GM23338 (cell line): ENCODE measurements around the gene ABI1. TPM values are rescaled to one million over a fixed set of nuclear protein-coding genes. Genes with fewer than 3 reads are reported as not detected.
A peak's percentile ranks its signal among the peaks of the same experiment; 100 is the strongest.

Source experiments
- ATAC-seq: fragments of 200-7000 bp; cut with Tn5 transposase; 3 replicates; pipeline ENCODE4 v1.9.1; 2020
- DNase-seq: peaks from one replicate; pipeline ENCODE4 v3.0.0-alpha.2; 2015; ENCODE audit warnings: low spot score
- H2AFZ ChIP-seq: fragments of 200-600 bp; sonication (generic); 2 replicates; pipeline ENCODE4 v1.8.0; 2016; ENCODE audit warnings: antibody characterized with exemption, mild to moderate bottlenecking, moderate library complexity
- H3F3A ChIP-seq: fragments of 200-600 bp; sonication (generic); replicated peaks from 2 replicates; pipeline ENCODE4 v1.8.0; 2017; ENCODE audit warnings: antibody characterized with exemption, mixed run types, low read depth
- H3K27ac ChIP-seq: fragments of 200-600 bp; sonication (generic); 2 replicates; pipeline ENCODE4 v1.6.1; 2016; ENCODE audit warnings: low read depth
- H3K27me3 ChIP-seq: fragments of 200-600 bp; sonication (generic); 2 replicates; pipeline ENCODE4 v1.8.0; 2016; ENCODE audit warnings: mild to moderate bottlenecking, mixed run types, moderate library complexity; ENCODE audit not compliant: insufficient read depth
- H3K36me3 ChIP-seq: fragments of 200-600 bp; sonication (generic); 2 replicates; pipeline ENCODE4 v1.8.0; 2016; ENCODE audit warnings: mild to moderate bottlenecking; ENCODE audit not compliant: insufficient read depth
- H3K4me1 ChIP-seq: fragments of 200-600 bp; sonication (generic); 2 replicates; pipeline ENCODE4 v1.8.0; 2016; ENCODE audit warnings: mild to moderate bottlenecking, moderate library complexity; ENCODE audit not compliant: insufficient read depth
- H3K4me2 ChIP-seq: fragments of 200-600 bp; sonication (generic); 2 replicates; pipeline ENCODE4 v1.7.1; 2017; ENCODE audit warnings: mixed run types
- H3K4me3 ChIP-seq: fragments of 200-600 bp; sonication (generic); 2 replicates; pipeline ENCODE4 v1.6.1; 2016; ENCODE audit warnings: mixed run types
- H3K79me2 ChIP-seq: fragments of 200-600 bp; sonication (generic); replicated peaks from 2 replicates; pipeline ENCODE4 v1.8.0; 2017; ENCODE audit warnings: mild to moderate bottlenecking; ENCODE audit not compliant: insufficient read depth
- H3K9me2 ChIP-seq: fragments of 200-600 bp; sonication (generic); 2 replicates; pipeline ENCODE4 v1.8.0; 2017; ENCODE audit not compliant: insufficient read depth
- H4K20me1 ChIP-seq: fragments of 200-600 bp; sonication (generic); replicated peaks from 2 replicates; pipeline ENCODE4 v1.8.0; 2017; ENCODE audit warnings: mild to moderate bottlenecking; ENCODE audit not compliant: insufficient read depth
- H3K27ac Mint-ChIP-seq: 2 replicates; pipeline ENCODE4 v1.8.0; 2020; ENCODE audit warnings: inconsistent platforms, mild to moderate bottlenecking, moderate library complexity, mixed read lengths
- H3K27me3 Mint-ChIP-seq: 3 replicates; pipeline ENCODE4 v1.8.0; 2022; ENCODE audit warnings: low read depth, mild to moderate bottlenecking, moderate library complexity, mixed read lengths, inconsistent platforms; ENCODE audit not compliant: insufficient read depth, poor library complexity
- H3K36me3 Mint-ChIP-seq: 3 replicates; pipeline ENCODE4 v1.8.0; 2021; ENCODE audit warnings: low read depth, mild to moderate bottlenecking, inconsistent platforms, moderate library complexity, mixed read lengths
- H3K4me1 Mint-ChIP-seq: 3 replicates; pipeline ENCODE4 v1.8.0; 2020; ENCODE audit warnings: mild to moderate bottlenecking, inconsistent platforms, mixed read lengths
- H3K4me3 Mint-ChIP-seq: 3 replicates; pipeline ENCODE4 v1.8.0; 2021; ENCODE audit warnings: moderate library complexity, mild to moderate bottlenecking, inconsistent platforms, mixed read lengths
- H3K9me3 Mint-ChIP-seq: 3 replicates; pipeline ENCODE4 v1.8.0; 2020; ENCODE audit warnings: moderate library complexity, mild to moderate bottlenecking, inconsistent platforms, mixed read lengths
- CREB1 ChIP-seq: fragments of 250-450 bp; sonication (Bioruptor Pico); IDR thresholded peaks from 2 replicates; pipeline ENCODE4 v1.5.0; 2020; ENCODE audit warnings: low read depth, mild to moderate bottlenecking, moderate library complexity
- EZH2 ChIP-seq: fragments of 200-600 bp; sonication (generic); IDR thresholded peaks from one replicate; pipeline ENCODE4 v1.8.0; 2017; ENCODE audit warnings: antibody characterized with exemption, mild to moderate bottlenecking, low read depth; ENCODE audit not compliant: unreplicated experiment
- NANOG ChIP-seq: IDR thresholded peaks from 2 replicates; pipeline ENCODE4 v1.6.1; 2016; ENCODE audit warnings: antibody characterized with exemption, borderline replicate concordance
- POLR2AphosphoS5 ChIP-seq: IDR thresholded peaks from 2 replicates; pipeline ENCODE4 v1.6.1; 2016; ENCODE audit warnings: antibody characterized with exemption, low read depth
- ZNF114 ChIP-seq: fragments of 250-450 bp; sonication (Bioruptor Pico); IDR thresholded peaks from 2 replicates; pipeline ENCODE4 v1.5.0; 2020; ENCODE audit warnings: mild to moderate bottlenecking, moderate library complexity
- polyA plus RNA-seq: library from polyadenylated mRNA; unstranded; fragments of >200 nt; fragmentation: Nextera tagmentation; extraction: Ambion mirVana; gene quantifications from 2 replicates; pipeline ENCODE4 v1.2.1, GENCODE V29; 2016
- total RNA-seq: library from RNA; depleted of rRNA; stranded (reverse); fragments of >200 nt; shearing (Covaris generic); gene quantifications from 2 replicates; pipeline ENCODE4 v1.2.3, GENCODE V29; 2014
- TF ChIP-seq, protein P1 (sequence below), 2 experiments: fragments of 200-600 bp in 1 of 2; sonication (generic) in 1 of 2; conservative IDR thresholded peaks; 2 replicates each; pipeline versions ENCODE4 v1.5.1 to v1.6.1; 2016 to 2017; ENCODE audit warnings: antibody characterized with exemption in 2 of 2, low read depth in 2 of 2, mild to moderate bottlenecking in 2 of 2, moderate library complexity in 1 of 2
- TF ChIP-seq, protein P2 (sequence below): fragments of 250-450 bp; sonication (Bioruptor Pico); IDR thresholded peaks from 2 replicates; pipeline ENCODE4 v1.5.0; 2020; ENCODE audit warnings: mild to moderate bottlenecking, moderate library complexity

The ABI1 gene
- total and polyA plus RNA-seq, 2 experiments from 2014 or later, result 22.3 to 30.7 TPM

DNA sequence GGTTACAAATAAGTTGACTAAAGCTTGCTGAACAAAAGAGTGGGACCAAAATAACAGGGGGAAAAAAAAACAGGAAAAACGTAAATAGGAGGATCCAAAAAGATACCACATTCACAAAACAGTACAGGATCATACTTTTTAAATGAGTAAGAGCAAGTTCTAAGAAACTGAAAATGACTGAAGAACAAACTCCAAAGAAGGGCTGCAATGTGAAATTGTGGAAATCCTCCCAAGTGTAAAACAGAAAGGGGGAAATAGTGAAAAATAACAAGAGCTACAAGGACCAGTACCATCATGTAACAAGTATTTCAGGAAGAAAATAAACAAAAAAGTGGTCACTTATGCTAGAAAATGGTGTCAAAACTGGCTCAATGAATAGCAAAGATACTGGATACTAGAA lies 116.9 kb downstream of the ABI1 start:
- Histone ChIP-seq H3K36me3 (peaks cover 21% of the 10 kb centered on the region), H3K9me2 (no peaks in the 10 kb centered on the region), H3K4me2 (no peak overlapping the region), H4K20me1 (no peaks in the 10 kb centered on the region), H3K79me2 (no peaks in the 10 kb centered on the region), H3K4me1 (peaks cover 5% of the 10 kb centered on the region; the same call in 1 of the 2 replicates), H2AFZ (no peak overlapping the region), H3K4me3 (no peak overlapping the region), H3K27me3 (no peaks in the 10 kb centered on the region), H3K27ac (peak overlapping the region; percentile 40; the same call in 1 of the 2 replicates), H3F3A (no peaks in the 10 kb centered on the region)
- H3K9me3 Mint-ChIP-seq, result no peaks in the 10 kb centered on the region
- H3K4me3 Mint-ChIP-seq, result no peak overlapping the region
- DNase-seq (no peak), ATAC-seq (no peak)
- peaks cover 71% of the 10 kb centered on the region for H3K36me3 Mint-ChIP-seq
- H3K4me1 Mint-ChIP-seq, result peaks cover 11% of the 10 kb centered on the region
- peaks cover 5% of the 10 kb centered on the region for H3K27me3 Mint-ChIP-seq
- no peak for TF ChIP-seq EZH2
- no peak for TF ChIP-seq CREB1 (CRISPR knock-in tag)
- no peak for TF ChIP-seq POLR2AphosphoS5
- TF ChIP-seq ZNF114 (CRISPR knock-in tag), result no peak
- TF ChIP-seq, protein P1, sequence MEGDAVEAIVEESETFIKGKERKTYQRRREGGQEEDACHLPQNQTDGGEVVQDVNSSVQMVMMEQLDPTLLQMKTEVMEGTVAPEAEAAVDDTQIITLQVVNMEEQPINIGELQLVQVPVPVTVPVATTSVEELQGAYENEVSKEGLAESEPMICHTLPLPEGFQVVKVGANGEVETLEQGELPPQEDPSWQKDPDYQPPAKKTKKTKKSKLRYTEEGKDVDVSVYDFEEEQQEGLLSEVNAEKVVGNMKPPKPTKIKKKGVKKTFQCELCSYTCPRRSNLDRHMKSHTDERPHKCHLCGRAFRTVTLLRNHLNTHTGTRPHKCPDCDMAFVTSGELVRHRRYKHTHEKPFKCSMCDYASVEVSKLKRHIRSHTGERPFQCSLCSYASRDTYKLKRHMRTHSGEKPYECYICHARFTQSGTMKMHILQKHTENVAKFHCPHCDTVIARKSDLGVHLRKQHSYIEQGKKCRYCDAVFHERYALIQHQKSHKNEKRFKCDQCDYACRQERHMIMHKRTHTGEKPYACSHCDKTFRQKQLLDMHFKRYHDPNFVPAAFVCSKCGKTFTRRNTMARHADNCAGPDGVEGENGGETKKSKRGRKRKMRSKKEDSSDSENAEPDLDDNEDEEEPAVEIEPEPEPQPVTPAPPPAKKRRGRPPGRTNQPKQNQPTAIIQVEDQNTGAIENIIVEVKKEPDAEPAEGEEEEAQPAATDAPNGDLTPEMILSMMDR (conservative IDR thresholded peaks at IDR 0.05; ENCODE audit: low read depth in 2 of 2), result no peak
- no peak for TF ChIP-seq NANOG
- TF ChIP-seq, protein P2, sequence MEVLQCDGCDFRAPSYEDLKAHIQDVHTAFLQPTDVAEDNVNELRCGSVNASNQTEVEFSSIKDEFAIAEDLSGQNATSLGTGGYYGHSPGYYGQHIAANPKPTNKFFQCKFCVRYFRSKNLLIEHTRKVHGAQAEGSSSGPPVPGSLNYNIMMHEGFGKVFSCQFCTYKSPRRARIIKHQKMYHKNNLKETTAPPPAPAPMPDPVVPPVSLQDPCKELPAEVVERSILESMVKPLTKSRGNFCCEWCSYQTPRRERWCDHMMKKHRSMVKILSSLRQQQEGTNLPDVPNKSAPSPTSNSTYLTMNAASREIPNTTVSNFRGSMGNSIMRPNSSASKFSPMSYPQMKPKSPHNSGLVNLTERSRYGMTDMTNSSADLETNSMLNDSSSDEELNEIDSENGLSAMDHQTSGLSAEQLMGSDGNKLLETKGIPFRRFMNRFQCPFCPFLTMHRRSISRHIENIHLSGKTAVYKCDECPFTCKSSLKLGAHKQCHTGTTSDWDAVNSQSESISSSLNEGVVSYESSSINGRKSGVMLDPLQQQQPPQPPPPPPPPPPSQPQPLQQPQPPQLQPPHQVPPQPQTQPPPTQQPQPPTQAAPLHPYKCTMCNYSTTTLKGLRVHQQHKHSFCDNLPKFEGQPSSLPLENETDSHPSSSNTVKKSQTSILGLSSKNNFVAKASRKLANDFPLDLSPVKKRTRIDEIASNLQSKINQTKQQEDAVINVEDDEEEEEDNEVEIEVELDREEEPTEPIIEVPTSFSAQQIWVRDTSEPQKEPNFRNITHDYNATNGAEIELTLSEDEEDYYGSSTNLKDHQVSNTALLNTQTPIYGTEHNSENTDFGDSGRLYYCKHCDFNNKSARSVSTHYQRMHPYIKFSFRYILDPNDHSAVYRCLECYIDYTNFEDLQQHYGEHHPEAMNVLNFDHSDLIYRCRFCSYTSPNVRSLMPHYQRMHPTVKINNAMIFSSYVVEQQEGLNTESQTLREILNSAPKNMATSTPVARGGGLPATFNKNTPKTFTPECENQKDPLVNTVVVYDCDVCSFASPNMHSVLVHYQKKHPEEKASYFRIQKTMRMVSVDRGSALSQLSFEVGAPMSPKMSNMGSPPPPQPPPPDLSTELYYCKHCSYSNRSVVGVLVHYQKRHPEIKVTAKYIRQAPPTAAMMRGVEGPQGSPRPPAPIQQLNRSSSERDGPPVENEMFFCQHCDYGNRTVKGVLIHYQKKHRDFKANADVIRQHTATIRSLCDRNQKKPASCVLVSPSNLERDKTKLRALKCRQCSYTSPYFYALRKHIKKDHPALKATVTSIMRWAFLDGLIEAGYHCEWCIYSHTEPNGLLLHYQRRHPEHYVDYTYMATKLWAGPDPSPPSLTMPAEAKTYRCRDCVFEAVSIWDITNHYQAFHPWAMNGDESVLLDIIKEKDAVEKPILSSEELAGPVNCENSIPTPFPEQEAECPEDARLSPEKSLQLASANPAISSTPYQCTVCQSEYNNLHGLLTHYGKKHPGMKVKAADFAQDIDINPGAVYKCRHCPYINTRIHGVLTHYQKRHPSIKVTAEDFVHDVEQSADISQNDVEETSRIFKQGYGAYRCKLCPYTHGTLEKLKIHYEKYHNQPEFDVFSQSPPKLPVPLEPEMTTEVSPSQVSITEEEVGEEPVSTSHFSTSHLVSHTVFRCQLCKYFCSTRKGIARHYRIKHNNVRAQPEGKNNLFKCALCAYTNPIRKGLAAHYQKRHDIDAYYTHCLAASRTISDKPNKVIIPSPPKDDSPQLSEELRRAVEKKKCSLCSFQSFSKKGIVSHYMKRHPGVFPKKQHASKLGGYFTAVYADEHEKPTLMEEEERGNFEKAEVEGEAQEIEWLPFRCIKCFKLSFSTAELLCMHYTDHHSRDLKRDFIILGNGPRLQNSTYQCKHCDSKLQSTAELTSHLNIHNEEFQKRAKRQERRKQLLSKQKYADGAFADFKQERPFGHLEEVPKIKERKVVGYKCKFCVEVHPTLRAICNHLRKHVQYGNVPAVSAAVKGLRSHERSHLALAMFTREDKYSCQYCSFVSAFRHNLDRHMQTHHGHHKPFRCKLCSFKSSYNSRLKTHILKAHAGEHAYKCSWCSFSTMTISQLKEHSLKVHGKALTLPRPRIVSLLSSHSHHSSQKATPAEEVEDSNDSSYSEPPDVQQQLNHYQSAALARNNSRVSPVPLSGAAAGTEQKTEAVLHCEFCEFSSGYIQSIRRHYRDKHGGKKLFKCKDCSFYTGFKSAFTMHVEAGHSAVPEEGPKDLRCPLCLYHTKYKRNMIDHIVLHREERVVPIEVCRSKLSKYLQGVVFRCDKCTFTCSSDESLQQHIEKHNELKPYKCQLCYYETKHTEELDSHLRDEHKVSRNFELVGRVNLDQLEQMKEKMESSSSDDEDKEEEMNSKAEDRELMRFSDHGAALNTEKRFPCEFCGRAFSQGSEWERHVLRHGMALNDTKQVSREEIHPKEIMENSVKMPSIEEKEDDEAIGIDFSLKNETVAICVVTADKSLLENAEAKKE (CRISPR knock-in tag), result no peak
- peak overlapping the region; percentile 80 for H3K27ac Mint-ChIP-seq
